KMS-11 (cell line): ENCODE results near the gene ATP5MC3.

Source experiments
- H2AFZ ChIP-seq: fragments of 200-600 bp; sonication (generic); 2 replicates; pipeline ENCODE4 v1.6.1; 2016; ENCODE audit warnings: antibody characterized with exemption, mixed run types, low read depth
- H3K27ac ChIP-seq: fragments of 200-600 bp; sonication (generic); 2 replicates; pipeline ENCODE4 v1.6.1; 2016; ENCODE audit warnings: mild to moderate bottlenecking, mixed run types
- H3K27me3 ChIP-seq: fragments of 200-600 bp; sonication (generic); 2 replicates; pipeline ENCODE4 v1.6.1; 2017; ENCODE audit warnings: mild to moderate bottlenecking, low read depth, mixed run types, moderate library complexity; ENCODE audit not compliant: insufficient read depth
- H3K36me3 ChIP-seq: fragments of 200-600 bp; sonication (generic); 2 replicates; pipeline ENCODE4 v1.6.1; 2017; ENCODE audit warnings: mild to moderate bottlenecking, mixed run types; ENCODE audit not compliant: insufficient read depth
- H3K4me1 ChIP-seq: fragments of 200-600 bp; sonication (generic); 2 replicates; pipeline ENCODE4 v1.6.1; 2016; ENCODE audit warnings: mild to moderate bottlenecking, low read depth, mixed run types; ENCODE audit not compliant: poor library complexity, severe bottlenecking
- H3K4me2 ChIP-seq: fragments of 200-600 bp; sonication (generic); 2 replicates; pipeline ENCODE4 v1.7.0; 2016; ENCODE audit warnings: mild to moderate bottlenecking, mixed run types
- H3K4me3 ChIP-seq: fragments of 200-600 bp; sonication (generic); IDR thresholded peaks from 2 replicates; pipeline ENCODE4 v1.6.1; 2017; ENCODE audit warnings: low read depth, low read length, mixed read lengths; ENCODE audit not compliant: insufficient read depth
- H3K79me2 ChIP-seq: fragments of 200-600 bp; sonication (generic); 2 replicates; pipeline ENCODE4 v1.6.1; 2016; ENCODE audit warnings: low read depth, mixed run types; ENCODE audit not compliant: insufficient read depth
- H3K9ac ChIP-seq: fragments of 200-600 bp; sonication (generic); 2 replicates; pipeline ENCODE4 v1.6.1; 2016; ENCODE audit warnings: mild to moderate bottlenecking, mixed run types
- H4K20me1 ChIP-seq: fragments of 200-600 bp; sonication (generic); 2 replicates; pipeline ENCODE4 v1.6.1; 2016; ENCODE audit warnings: mild to moderate bottlenecking, mixed run types; ENCODE audit not compliant: insufficient read depth
- CTCF ChIP-seq: fragments of 200-600 bp; sonication (generic); conservative IDR thresholded peaks from 2 replicates; pipeline ENCODE4 v1.6.1; 2017; ENCODE audit warnings: low read depth, mild to moderate bottlenecking, antibody characterized with exemption, low read length, moderate library complexity, mixed read lengths

ATP5MC3 gene

GRCh38 chr2:175135177-175135576 lies 46.3 kb downstream of the ATP5MC3 start:
- Histone ChIP-seq H3K27ac (peak overlapping the region; percentile 78), H3K4me2 (peak overlapping the region; percentile 69), H2AFZ (no peak overlapping the region), H3K9ac (no peak overlapping the region), H4K20me1 (no peaks in the 10 kb centered on the region), H3K4me1 (peaks cover 99% of the 10 kb centered on the region), H3K79me2 (peaks cover 79% of the 10 kb centered on the region), H3K36me3 (0 out of 2 replicates have a peak, but pooled peaks cover 4% of the 10 kb centered on the region), H3K27me3 (no peaks in the 10 kb centered on the region), H3K4me3 (no peak overlapping the region)
- no peak for TF ChIP-seq CTCF

- no peak overlapping the region for H2AFZ ChIP-seq
- H3K4me2 ChIP-seq: peak overlapping the region; percentile 98
- peaks cover 65% of the 10 kb centered on the region for H3K4me1 ChIP-seq
- H3K36me3 ChIP-seq: 0 out of 2 replicates have a peak, but pooled peaks cover 4% of the 10 kb centered on the region
- H3K79me2 ChIP-seq: peaks cover 49% of the 10 kb centered on the region
- no peaks in the 10 kb centered on the region for H3K27me3 ChIP-seq
- no peak for TF ChIP-seq CTCF
- H3K27ac ChIP-seq: peak overlapping the region; percentile 49
- no peaks in the 10 kb centered on the region for H4K20me1 ChIP-seq
- H3K9ac ChIP-seq: no peak overlapping the region; the same call in 1 of the 2 replicates
- H3K4me3 ChIP-seq: no peak overlapping the region
Observed at GRCh38 chr2:175131252-175131651, 50.3 kb downstream of the ATP5MC3 start.

- TF ChIP-seq CTCF: no peak
Observed at GRCh38 chr2:175126661-175127060, 54.8 kb downstream of the ATP5MC3 start.

More at GRCh38 chr2:175126661-175127060, 54.8 kb downstream of the ATP5MC3 start:
- no peak overlapping the region for H3K4me2 ChIP-seq
- no peak overlapping the region for H3K4me3 ChIP-seq
- H3K27me3 ChIP-seq: no peaks in the 10 kb centered on the region
- H3K36me3 ChIP-seq: no peaks in the 10 kb centered on the region
- H3K9ac ChIP-seq: no peak overlapping the region
- peaks cover 12% of the 10 kb centered on the region; the same call in 1 of the 2 replicates for H3K79me2 ChIP-seq
- H3K27ac ChIP-seq: no peak overlapping the region
- H2AFZ ChIP-seq: no peak overlapping the region
- H3K4me1 ChIP-seq: peaks cover 19% of the 10 kb centered on the region
- H4K20me1 ChIP-seq: no peaks in the 10 kb centered on the region
